ENCODE measurements around the gene GAS7.

GAS7 gene

GRCh38 chr17:10116267-10116666 lies 82.1 kb downstream of the GAS7 start:
- no peak overlapping the region for H3K4me3 ChIP-seq (ENCODE audit: insufficient read depth, low read depth, low read length)
- 92 to 98% methylated on average over 5 of the region's 5 CpGs for WGBS, 2 experiments
- no peaks in the 10 kb centered on the region for H3K36me3 ChIP-seq (ENCODE audit: control insufficient read depth, insufficient read depth, low read length)
- no peaks in the 10 kb centered on the region for H3K27me3 ChIP-seq (ENCODE audit: control insufficient read depth, insufficient read depth, low read length, poor library complexity, severe bottlenecking)
- peaks cover 6% of the 10 kb centered on the region for H3K4me1 ChIP-seq (ENCODE audit: control insufficient read depth, insufficient read depth, low read length)
- H3K9me3 ChIP-seq (ENCODE audit: control insufficient read depth, low read length), result no peaks in the 10 kb centered on the region
- H3K27ac ChIP-seq (ENCODE audit: insufficient read depth, low read depth, low read length, poor library complexity, severe bottlenecking), result no peak overlapping the region

GRCh38 chr17:10115536-10115932 lies 82.9 kb downstream of the GAS7 start:
- Histone ChIP-seq H3K27me3 (ENCODE audit: control insufficient read depth, insufficient read depth, low read length, poor library complexity, severe bottlenecking) (no peaks in the 10 kb centered on the region), H3K4me3 (ENCODE audit: insufficient read depth, low read depth, low read length) (no peak overlapping the region), H3K36me3 (ENCODE audit: control insufficient read depth, insufficient read depth, low read length) (no peaks in the 10 kb centered on the region), H3K27ac (ENCODE audit: insufficient read depth, low read depth, low read length, poor library complexity, severe bottlenecking) (no peak overlapping the region), H3K4me1 (ENCODE audit: control insufficient read depth, insufficient read depth, low read length) (peaks cover 6% of the 10 kb centered on the region), H3K9me3 (ENCODE audit: control insufficient read depth, low read length) (no peaks in the 10 kb centered on the region)
- 89 to 91% methylated on average over 4 of the region's 4 CpGs for WGBS, 2 experiments

- H3K27me3 ChIP-seq (ENCODE audit: control insufficient read depth, insufficient read depth, low read length, poor library complexity, severe bottlenecking), result no peaks in the 10 kb centered on the region
- WGBS, 2 experiments, result 78% methylated on average over 11 of the region's 11 CpGs
- H3K4me3 ChIP-seq (ENCODE audit: insufficient read depth, low read depth, low read length), result no peak overlapping the region
- H3K9me3 ChIP-seq (ENCODE audit: control insufficient read depth, low read length), result no peaks in the 10 kb centered on the region
- peaks cover 6% of the 10 kb centered on the region for H3K4me1 ChIP-seq (ENCODE audit: control insufficient read depth, insufficient read depth, low read length)
- H3K36me3 ChIP-seq (ENCODE audit: control insufficient read depth, insufficient read depth, low read length), result no peaks in the 10 kb centered on the region
- H3K27ac ChIP-seq (ENCODE audit: insufficient read depth, low read depth, low read length, poor library complexity, severe bottlenecking), result no peak overlapping the region
These were observed 83.4 kb downstream of the GAS7 start for GRCh38 chr17:10114931-10115535.

- 90 to 93% methylated on average over 4 of the region's 4 CpGs for WGBS, 2 experiments
- Histone ChIP-seq H3K27ac (ENCODE audit: insufficient read depth, low read depth, low read length, poor library complexity, severe bottlenecking) (no peak overlapping the region), H3K27me3 (ENCODE audit: control insufficient read depth, insufficient read depth, low read length, poor library complexity, severe bottlenecking) (no peaks in the 10 kb centered on the region), H3K4me1 (ENCODE audit: control insufficient read depth, insufficient read depth, low read length) (peaks cover 6% of the 10 kb centered on the region), H3K36me3 (ENCODE audit: control insufficient read depth, insufficient read depth, low read length) (no peaks in the 10 kb centered on the region), H3K4me3 (ENCODE audit: insufficient read depth, low read depth, low read length) (no peak overlapping the region), H3K9me3 (ENCODE audit: control insufficient read depth, low read length) (no peaks in the 10 kb centered on the region)
These were observed 85.4 kb downstream of the GAS7 start for GRCh38 chr17:10112962-10113361.

GRCh38 chr17:10111907-10112452 lies 86.4 kb downstream of the GAS7 start:
- WGBS, 2 experiments, result 92 to 94% methylated on average over 9 of the region's 9 CpGs
- no peaks in the 10 kb centered on the region for H3K9me3 ChIP-seq (ENCODE audit: control insufficient read depth, low read length)
- no peak overlapping the region for H3K27ac ChIP-seq (ENCODE audit: insufficient read depth, low read depth, low read length, poor library complexity, severe bottlenecking)
- H3K4me1 ChIP-seq (ENCODE audit: control insufficient read depth, insufficient read depth, low read length), result peaks cover 6% of the 10 kb centered on the region
- no peak overlapping the region for H3K4me3 ChIP-seq (ENCODE audit: insufficient read depth, low read depth, low read length)
- H3K36me3 ChIP-seq (ENCODE audit: control insufficient read depth, insufficient read depth, low read length), result no peaks in the 10 kb centered on the region
- no peaks in the 10 kb centered on the region for H3K27me3 ChIP-seq (ENCODE audit: control insufficient read depth, insufficient read depth, low read length, poor library complexity, severe bottlenecking)

GRCh38 chr17:10109146-10109545 lies 89.3 kb downstream of the GAS7 start:
- no peak overlapping the region for H3K27ac ChIP-seq (ENCODE audit: insufficient read depth, low read depth, low read length, poor library complexity, severe bottlenecking)
- no peaks in the 10 kb centered on the region for H3K27me3 ChIP-seq (ENCODE audit: control insufficient read depth, insufficient read depth, low read length, poor library complexity, severe bottlenecking)
- H3K4me1 ChIP-seq (ENCODE audit: control insufficient read depth, insufficient read depth, low read length), result no peaks in the 10 kb centered on the region
- H3K36me3 ChIP-seq (ENCODE audit: control insufficient read depth, insufficient read depth, low read length), result no peaks in the 10 kb centered on the region
- no peaks in the 10 kb centered on the region for H3K9me3 ChIP-seq (ENCODE audit: control insufficient read depth, low read length)
- 96 to 98% methylated on average over 3 of the region's 4 CpGs for WGBS, 2 experiments
- no peak overlapping the region for H3K4me3 ChIP-seq (ENCODE audit: insufficient read depth, low read depth, low read length)

GRCh38 chr17:10107316-10108165 lies 90.9 kb downstream of the GAS7 start:
- Histone ChIP-seq H3K9me3 (ENCODE audit: control insufficient read depth, low read length) (no peaks in the 10 kb centered on the region), H3K4me1 (ENCODE audit: control insufficient read depth, insufficient read depth, low read length) (no peaks in the 10 kb centered on the region), H3K27ac (ENCODE audit: insufficient read depth, low read depth, low read length, poor library complexity, severe bottlenecking) (no peak overlapping the region), H3K36me3 (ENCODE audit: control insufficient read depth, insufficient read depth, low read length) (no peaks in the 10 kb centered on the region), H3K27me3 (ENCODE audit: control insufficient read depth, insufficient read depth, low read length, poor library complexity, severe bottlenecking) (no peaks in the 10 kb centered on the region), H3K4me3 (ENCODE audit: insufficient read depth, low read depth, low read length) (no peak overlapping the region)
- 88% methylated on average over 11 of the region's 11 CpGs for WGBS, 2 experiments

GRCh38 chr17:10106067-10106466 lies 92.3 kb downstream of the GAS7 start:
- no peak overlapping the region for H3K27ac ChIP-seq (ENCODE audit: insufficient read depth, low read depth, low read length, poor library complexity, severe bottlenecking)
- 93% methylated on average over 9 of the region's 9 CpGs for WGBS, 2 experiments
- no peaks in the 10 kb centered on the region for H3K27me3 ChIP-seq (ENCODE audit: control insufficient read depth, insufficient read depth, low read length, poor library complexity, severe bottlenecking)
- H3K36me3 ChIP-seq (ENCODE audit: control insufficient read depth, insufficient read depth, low read length), result no peaks in the 10 kb centered on the region
- no peak overlapping the region for H3K4me3 ChIP-seq (ENCODE audit: insufficient read depth, low read depth, low read length)
- no peaks in the 10 kb centered on the region for H3K4me1 ChIP-seq (ENCODE audit: control insufficient read depth, insufficient read depth, low read length)
- no peaks in the 10 kb centered on the region for H3K9me3 ChIP-seq (ENCODE audit: control insufficient read depth, low read length)

GRCh38 chr17:10105513-10106001 lies 92.8 kb downstream of the GAS7 start:
- Histone ChIP-seq H3K27ac (ENCODE audit: insufficient read depth, low read depth, low read length, poor library complexity, severe bottlenecking) (no peak overlapping the region), H3K4me3 (ENCODE audit: insufficient read depth, low read depth, low read length) (no peak overlapping the region), H3K27me3 (ENCODE audit: control insufficient read depth, insufficient read depth, low read length, poor library complexity, severe bottlenecking) (no peaks in the 10 kb centered on the region), H3K36me3 (ENCODE audit: control insufficient read depth, insufficient read depth, low read length) (no peaks in the 10 kb centered on the region), H3K9me3 (ENCODE audit: control insufficient read depth, low read length) (no peaks in the 10 kb centered on the region), H3K4me1 (ENCODE audit: control insufficient read depth, insufficient read depth, low read length) (no peaks in the 10 kb centered on the region)
- 85 to 87% methylated on average over 10 of the region's 10 CpGs for WGBS, 2 experiments

GRCh38 chr17:10103712-10104111 lies 94.7 kb downstream of the GAS7 start:
- Histone ChIP-seq H3K27me3 (ENCODE audit: control insufficient read depth, insufficient read depth, low read length, poor library complexity, severe bottlenecking) (no peaks in the 10 kb centered on the region), H3K27ac (ENCODE audit: insufficient read depth, low read depth, low read length, poor library complexity, severe bottlenecking) (no peak overlapping the region), H3K9me3 (ENCODE audit: control insufficient read depth, low read length) (no peaks in the 10 kb centered on the region), H3K4me1 (ENCODE audit: control insufficient read depth, insufficient read depth, low read length) (no peaks in the 10 kb centered on the region), H3K36me3 (ENCODE audit: control insufficient read depth, insufficient read depth, low read length) (no peaks in the 10 kb centered on the region), H3K4me3 (ENCODE audit: insufficient read depth, low read depth, low read length) (no peak overlapping the region)
- WGBS, 2 experiments, result 91 to 94% methylated on average over 3 of the region's 3 CpGs
